GM18868 (cell line): ENCODE data around the gene PPARD.

Source experiments
- ATAC-seq: cut with Tn5 transposase; IDR thresholded peaks from one replicate; pipeline ENCODE4 v1.9.1; 2021; ENCODE audit warnings: mild to moderate bottlenecking, moderate library complexity; ENCODE audit not compliant: unreplicated experiment

The PPARD gene

DNA sequence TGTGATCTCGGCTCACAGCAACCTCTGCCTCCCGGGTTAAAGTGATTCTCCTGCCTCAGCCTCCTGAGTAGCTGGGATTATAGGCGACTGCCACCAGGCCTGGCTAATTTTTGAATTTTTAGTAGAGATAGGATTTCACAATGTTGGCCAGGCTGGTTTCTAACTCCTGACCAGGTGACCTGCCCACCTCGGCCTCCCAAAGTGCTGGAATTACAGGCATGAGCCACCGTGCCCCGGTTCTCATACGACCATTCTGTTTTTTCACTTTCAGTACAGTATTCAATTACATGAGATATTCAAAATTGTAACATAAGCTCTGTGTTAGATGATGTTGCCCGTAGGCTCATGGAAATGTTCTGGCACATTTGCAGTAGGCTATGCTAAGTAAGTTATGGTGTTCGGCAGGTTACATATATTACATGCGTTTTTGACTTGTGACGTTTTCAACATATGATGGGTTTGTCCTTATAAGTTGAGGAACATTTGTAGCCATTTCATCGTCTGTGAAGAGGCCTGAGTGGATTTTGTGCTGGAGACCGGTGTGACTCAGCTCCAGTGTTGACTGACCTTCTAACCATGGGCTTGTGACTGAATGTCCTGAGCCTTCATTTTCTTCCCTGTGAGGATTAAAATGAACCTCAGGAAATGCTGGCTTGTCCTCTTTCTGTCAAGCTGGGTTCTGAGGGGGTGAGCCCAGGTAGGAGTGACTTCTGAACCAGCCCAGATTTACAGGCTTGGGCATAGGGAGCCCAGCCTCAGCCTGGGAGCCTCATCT lies 12.2 kb downstream of the PPARD start:
- ATAC-seq: no peak

DNA sequence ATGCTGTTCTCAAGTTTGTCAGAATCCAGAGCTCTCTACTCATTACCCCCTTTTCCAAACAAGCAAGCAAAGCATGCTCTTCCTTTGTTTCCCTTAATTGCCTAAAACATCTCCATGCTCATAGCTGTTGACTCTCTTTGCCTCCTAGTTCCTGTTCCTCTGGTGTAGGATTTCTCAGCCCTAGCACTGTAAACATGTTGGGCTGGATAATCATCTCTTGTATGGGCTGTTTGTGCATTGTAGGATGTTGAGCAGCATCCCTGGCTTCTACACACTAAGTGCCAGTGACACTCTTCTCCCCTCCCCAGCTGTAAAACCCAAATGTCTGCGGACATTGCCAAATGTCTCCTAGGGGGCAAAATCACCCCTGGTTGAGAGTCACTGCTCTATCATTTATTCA lies 14.0 kb downstream of the PPARD start:
- ATAC-seq: no peak

GRCh38 chr6:35357677-35358076 lies 15.3 kb downstream of the PPARD start:
- ATAC-seq: no peak

DNA sequence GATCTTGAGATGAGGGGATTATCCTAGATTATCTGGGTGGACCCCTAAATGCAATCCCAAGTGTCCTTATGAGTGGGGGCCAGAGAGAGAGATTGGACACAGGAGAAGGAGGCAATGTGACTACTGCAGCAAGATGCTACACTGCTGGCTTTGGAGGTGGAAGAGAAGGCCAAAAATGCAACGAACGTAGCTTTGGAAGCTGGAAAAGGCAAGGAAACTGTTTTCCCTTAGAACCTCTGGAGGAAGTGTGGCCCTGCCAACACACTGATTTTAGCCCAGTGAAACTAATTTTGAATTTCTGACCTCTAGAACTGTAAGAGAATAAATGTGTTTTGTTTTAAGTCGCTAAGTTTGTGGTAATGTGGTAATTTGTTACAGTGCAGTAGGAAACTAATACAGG lies 15.7 kb downstream of the PPARD start:
- no peak for ATAC-seq

GRCh38 chr6:35359346-35359743 lies 17.0 kb downstream of the PPARD start:
- no peak for ATAC-seq

DNA sequence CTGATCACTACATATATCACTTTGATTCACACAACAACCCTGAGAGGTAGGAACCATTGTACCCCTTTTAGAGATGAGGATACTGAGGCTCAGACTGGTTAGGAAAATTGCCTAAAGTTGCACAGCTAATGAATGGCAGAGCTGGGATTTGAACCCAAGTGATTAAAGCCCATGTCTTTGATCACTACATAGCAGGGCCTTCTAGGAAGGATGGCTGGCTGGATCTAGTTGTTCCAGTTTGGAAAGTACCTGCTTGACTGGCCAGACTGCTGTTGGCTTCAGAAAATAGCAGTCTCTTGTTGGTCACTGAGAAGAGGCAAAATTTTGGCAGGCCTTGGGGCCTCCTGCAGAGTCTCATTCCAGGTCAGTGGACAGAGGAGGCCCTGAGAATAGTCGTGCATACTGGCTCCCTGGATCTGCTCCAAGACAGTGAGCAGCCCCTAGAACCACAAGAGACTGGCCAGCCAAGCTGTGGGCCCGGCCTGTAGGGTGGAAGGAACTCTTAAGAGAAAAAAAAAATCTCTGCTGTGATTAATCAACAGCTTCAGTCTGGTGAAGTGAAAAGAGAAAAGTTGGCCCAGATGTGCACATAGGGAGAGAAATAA lies 17.5 kb downstream of the PPARD start:
- no peak for ATAC-seq

GRCh38 chr6:35360349-35361138 lies 18.2 kb downstream of the PPARD start:
- no peak for ATAC-seq

GRCh38 chr6:35362200-35362599 lies 19.8 kb downstream of the PPARD start:
- ATAC-seq: no peak

- no peak for ATAC-seq
Measured at GRCh38 chr6:35363293-35363750, 21.0 kb downstream of the PPARD start.

- ATAC-seq: no peak
Measured at GRCh38 chr6:35365594-35366203, 23.3 kb downstream of the PPARD start.

DNA sequence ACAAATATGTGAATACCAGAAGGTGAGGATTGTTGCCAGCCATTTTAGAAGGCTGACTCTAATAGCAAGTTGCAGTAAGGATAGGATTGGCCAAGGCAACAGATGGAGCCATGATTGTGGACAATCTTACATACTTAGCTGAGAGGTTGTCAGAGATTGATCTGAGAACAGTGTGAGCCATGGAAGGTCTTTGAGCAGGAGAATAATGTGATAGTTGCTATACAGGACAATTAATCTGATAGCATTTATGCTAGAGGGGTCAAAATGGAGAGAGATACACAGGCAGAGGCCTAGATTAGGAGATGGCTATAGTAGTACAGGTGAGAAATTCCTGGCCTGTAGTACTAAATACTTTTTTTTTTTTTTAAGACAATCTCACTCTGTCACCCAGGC lies 23.8 kb downstream of the PPARD start:
- ATAC-seq: no peak

- no peak for ATAC-seq
Measured at GRCh38 chr6:35367646-35368037, 25.3 kb downstream of the PPARD start.

GRCh38 chr6:35368038-35368887 lies 25.9 kb downstream of the PPARD start:
- ATAC-seq: no peak

DNA sequence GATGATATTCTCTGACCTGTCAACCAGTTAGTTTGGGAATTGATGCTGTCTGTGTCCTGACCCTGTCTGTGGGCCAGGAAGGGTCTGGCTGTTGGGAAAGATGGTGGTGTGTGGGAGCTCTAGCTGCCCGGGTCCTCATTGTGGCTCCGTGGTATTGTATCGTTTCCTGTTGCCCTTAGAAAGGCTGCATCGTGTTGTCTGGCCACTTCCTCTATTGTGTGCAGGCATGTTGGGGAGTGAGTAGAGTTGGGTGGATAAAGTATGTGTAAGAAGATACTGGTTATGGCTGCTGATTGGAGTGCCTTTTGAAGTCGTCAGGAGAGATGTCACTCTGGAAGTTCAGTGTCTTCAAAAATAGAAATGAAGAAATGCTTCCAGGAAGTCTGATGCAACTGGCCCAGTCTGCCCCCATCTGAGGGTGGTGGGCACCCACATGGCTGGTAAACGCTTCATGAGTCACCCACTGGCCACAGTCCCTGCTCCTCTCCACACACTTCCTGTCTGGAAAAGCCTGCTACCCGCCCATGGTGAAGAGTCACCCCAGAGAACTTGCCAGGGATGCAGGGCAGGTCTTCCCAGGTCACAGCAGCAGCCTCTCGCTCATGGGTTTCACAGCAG lies 27.9 kb downstream of the PPARD start:
- ATAC-seq: peak; percentile 67

DNA sequence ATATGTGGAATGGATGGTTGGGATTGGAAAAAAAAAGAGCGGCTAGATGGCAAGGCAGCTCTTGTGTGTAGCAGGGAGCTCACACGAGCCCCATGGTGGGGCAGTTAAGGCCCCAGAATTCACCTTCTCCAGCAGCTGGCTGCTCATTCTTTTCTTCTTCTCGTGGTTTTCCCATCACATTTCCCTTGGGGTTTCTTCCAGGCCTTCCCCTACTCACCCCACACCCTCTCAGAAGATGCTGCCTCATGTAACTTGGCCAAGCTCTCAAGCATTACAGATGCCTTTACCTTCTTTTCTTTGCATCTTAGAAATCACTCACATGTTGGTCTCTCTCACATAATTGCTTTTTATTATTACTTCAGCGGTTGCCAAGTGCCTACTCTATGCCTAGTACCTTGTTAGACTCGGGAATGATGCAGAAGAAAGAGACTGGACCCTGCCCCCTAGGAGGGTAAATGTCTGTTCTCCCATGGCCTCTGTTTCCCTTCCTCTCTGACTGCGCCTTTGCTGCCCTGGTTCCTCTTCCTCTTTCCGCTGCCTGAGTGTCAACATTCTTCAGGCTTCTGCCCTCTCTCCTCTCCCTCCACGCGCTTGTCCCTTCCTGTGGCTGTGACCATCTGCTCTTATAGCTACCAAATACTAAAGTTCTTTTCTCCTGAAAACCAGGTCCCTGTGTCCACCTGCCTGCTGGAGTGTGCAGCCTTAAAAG lies 28.6 kb downstream of the PPARD start:
- no peak for ATAC-seq

GRCh38 chr6:35371494-35372262 lies 29.3 kb downstream of the PPARD start:
- no peak for ATAC-seq

DNA sequence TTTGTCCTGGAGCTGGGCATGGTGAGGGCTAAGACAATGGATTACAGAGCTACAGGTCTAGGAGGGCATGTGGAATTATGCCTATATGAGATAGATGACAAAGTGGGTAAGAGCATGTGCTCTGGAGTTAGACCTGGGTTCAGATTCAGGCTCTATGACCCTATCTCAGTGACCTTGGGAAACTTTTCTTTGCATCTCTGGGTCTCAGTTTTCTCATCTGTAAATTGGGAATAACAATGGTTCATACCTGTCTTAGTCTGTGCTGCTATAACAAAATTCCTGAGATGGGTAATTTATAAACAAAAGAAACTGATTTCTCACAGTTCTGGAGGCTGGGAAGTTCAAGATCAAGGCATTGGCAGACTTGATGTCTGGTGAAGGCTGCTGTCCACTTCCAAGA lies 30.3 kb downstream of the PPARD start:
- ATAC-seq: no peak

DNA sequence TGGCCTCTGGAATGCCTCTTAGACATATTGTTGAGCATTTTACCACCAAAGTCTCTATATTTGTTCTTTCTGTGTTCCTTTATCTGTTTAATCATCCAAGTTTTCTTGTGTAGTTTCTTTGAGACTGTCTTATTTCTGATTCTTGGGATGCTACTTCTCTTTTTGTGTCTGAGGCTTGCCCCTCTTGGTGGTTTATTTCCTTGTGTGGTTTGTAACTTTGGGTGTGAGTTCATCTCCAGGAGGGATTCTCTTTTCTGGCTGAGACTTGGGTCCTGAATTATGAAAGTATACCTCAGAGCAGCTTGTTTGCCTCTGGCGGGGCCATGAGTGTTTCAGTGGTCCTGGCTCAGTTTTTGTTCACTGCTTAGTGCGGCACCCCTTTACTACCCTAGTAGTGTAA lies 33.9 kb downstream of the PPARD start:
- no peak for ATAC-seq

- no peak for ATAC-seq
Measured at GRCh38 chr6:35377002-35377401, 34.6 kb downstream of the PPARD start.
